Measurements from ENCODE around the gene COL25A1.

DNA sequence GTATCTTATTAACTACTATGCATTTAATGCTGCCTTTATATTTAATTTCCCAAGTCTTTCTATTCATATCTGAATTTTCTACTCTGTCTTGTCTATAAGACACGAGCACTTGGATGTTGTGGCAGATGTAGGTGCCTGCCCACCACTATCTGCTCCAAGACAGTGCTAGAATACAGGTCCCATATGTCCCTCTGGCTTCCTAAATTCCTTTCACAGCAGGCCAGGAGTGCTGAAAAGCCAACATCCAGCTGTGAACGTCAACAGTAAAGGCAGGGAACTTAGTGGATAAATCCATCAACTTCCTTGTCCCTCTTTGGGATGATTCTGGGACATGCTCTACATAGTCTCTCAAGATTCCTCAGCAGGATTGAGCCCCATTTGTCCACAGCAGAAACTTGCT lies 294.5 kb downstream of the COL25A1 start:
- TF ChIP-seq, protein P1, sequence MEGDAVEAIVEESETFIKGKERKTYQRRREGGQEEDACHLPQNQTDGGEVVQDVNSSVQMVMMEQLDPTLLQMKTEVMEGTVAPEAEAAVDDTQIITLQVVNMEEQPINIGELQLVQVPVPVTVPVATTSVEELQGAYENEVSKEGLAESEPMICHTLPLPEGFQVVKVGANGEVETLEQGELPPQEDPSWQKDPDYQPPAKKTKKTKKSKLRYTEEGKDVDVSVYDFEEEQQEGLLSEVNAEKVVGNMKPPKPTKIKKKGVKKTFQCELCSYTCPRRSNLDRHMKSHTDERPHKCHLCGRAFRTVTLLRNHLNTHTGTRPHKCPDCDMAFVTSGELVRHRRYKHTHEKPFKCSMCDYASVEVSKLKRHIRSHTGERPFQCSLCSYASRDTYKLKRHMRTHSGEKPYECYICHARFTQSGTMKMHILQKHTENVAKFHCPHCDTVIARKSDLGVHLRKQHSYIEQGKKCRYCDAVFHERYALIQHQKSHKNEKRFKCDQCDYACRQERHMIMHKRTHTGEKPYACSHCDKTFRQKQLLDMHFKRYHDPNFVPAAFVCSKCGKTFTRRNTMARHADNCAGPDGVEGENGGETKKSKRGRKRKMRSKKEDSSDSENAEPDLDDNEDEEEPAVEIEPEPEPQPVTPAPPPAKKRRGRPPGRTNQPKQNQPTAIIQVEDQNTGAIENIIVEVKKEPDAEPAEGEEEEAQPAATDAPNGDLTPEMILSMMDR (IDR thresholded peaks at IDR 0.05; ENCODE audit: low read depth, low read length, missing input control) = no peak
- TF ChIP-seq, protein P2, sequence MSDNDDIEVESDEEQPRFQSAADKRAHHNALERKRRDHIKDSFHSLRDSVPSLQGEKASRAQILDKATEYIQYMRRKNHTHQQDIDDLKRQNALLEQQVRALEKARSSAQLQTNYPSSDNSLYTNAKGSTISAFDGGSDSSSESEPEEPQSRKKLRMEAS (IDR thresholded peaks at IDR 0.05) = no peak
- TF ChIP-seq HNF4A (conservative IDR thresholded peaks at IDR 0.05) (no peak), YY1 (IDR thresholded peaks at IDR 0.05) (no peak), RXRA (IDR thresholded peaks at IDR 0.05) (no peak), GABPA (IDR thresholded peaks at IDR 0.05 in 1 of 2, conservative IDR thresholded peaks at IDR 0.05 in 1 of 2) (no peak), RAD21 (IDR thresholded peaks at IDR 0.05) (no peak), TAF1 (conservative IDR thresholded peaks at IDR 0.05) (no peak)
- TF ChIP-seq, protein P3, sequence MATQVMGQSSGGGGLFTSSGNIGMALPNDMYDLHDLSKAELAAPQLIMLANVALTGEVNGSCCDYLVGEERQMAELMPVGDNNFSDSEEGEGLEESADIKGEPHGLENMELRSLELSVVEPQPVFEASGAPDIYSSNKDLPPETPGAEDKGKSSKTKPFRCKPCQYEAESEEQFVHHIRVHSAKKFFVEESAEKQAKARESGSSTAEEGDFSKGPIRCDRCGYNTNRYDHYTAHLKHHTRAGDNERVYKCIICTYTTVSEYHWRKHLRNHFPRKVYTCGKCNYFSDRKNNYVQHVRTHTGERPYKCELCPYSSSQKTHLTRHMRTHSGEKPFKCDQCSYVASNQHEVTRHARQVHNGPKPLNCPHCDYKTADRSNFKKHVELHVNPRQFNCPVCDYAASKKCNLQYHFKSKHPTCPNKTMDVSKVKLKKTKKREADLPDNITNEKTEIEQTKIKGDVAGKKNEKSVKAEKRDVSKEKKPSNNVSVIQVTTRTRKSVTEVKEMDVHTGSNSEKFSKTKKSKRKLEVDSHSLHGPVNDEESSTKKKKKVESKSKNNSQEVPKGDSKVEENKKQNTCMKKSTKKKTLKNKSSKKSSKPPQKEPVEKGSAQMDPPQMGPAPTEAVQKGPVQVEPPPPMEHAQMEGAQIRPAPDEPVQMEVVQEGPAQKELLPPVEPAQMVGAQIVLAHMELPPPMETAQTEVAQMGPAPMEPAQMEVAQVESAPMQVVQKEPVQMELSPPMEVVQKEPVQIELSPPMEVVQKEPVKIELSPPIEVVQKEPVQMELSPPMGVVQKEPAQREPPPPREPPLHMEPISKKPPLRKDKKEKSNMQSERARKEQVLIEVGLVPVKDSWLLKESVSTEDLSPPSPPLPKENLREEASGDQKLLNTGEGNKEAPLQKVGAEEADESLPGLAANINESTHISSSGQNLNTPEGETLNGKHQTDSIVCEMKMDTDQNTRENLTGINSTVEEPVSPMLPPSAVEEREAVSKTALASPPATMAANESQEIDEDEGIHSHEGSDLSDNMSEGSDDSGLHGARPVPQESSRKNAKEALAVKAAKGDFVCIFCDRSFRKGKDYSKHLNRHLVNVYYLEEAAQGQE (IDR thresholded peaks at IDR 0.05) = no peak
- TF ChIP-seq, protein P4, sequence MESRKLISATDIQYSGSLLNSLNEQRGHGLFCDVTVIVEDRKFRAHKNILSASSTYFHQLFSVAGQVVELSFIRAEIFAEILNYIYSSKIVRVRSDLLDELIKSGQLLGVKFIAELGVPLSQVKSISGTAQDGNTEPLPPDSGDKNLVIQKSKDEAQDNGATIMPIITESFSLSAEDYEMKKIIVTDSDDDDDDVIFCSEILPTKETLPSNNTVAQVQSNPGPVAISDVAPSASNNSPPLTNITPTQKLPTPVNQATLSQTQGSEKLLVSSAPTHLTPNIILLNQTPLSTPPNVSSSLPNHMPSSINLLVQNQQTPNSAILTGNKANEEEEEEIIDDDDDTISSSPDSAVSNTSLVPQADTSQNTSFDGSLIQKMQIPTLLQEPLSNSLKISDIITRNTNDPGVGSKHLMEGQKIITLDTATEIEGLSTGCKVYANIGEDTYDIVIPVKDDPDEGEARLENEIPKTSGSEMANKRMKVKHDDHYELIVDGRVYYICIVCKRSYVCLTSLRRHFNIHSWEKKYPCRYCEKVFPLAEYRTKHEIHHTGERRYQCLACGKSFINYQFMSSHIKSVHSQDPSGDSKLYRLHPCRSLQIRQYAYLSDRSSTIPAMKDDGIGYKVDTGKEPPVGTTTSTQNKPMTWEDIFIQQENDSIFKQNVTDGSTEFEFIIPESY (IDR thresholded peaks at IDR 0.05) = no peak
